OCI-LY7 (cell line): ENCODE data around the gene ADGRG3.

Source experiments
- EZH2phosphoT487 ChIP-seq: fragments of 200-600 bp; sonication (generic); IDR thresholded peaks from 2 replicates; pipeline ENCODE4 v1.6.1; 2018; ENCODE audit warnings: low read depth, borderline replicate concordance, mild to moderate bottlenecking, mixed run types, antibody characterized with exemption, low read length, moderate library complexity, mixed read lengths
- TF ChIP-seq, protein P1 (sequence below): fragments of 200-600 bp; sonication (generic); conservative IDR thresholded peaks from 2 replicates; pipeline ENCODE4 v1.5.1; 2014; ENCODE audit warnings: mild to moderate bottlenecking, antibody characterized with exemption, low read length, moderate library complexity, mixed read lengths

DNA sequence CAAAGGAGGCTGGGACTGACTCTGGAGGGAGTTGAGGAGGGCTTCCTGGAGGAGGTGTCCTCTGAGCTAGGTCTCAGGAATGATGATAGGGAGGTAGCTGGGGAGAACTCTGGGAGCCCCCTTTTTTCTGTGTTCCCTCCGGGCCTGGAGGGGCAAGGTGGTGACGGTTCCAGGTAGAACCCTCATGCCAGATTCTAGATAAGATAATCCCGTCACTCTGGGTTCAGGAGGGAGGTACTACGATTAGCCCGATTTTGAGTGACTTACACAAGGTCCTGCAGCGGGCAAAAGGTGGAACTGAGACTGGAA, 18.7 kb upstream of the ADGRG3 start:
- TF ChIP-seq, protein P1, sequence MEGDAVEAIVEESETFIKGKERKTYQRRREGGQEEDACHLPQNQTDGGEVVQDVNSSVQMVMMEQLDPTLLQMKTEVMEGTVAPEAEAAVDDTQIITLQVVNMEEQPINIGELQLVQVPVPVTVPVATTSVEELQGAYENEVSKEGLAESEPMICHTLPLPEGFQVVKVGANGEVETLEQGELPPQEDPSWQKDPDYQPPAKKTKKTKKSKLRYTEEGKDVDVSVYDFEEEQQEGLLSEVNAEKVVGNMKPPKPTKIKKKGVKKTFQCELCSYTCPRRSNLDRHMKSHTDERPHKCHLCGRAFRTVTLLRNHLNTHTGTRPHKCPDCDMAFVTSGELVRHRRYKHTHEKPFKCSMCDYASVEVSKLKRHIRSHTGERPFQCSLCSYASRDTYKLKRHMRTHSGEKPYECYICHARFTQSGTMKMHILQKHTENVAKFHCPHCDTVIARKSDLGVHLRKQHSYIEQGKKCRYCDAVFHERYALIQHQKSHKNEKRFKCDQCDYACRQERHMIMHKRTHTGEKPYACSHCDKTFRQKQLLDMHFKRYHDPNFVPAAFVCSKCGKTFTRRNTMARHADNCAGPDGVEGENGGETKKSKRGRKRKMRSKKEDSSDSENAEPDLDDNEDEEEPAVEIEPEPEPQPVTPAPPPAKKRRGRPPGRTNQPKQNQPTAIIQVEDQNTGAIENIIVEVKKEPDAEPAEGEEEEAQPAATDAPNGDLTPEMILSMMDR: no peak
- TF ChIP-seq EZH2phosphoT487: no peak
